Stimulated activated CD8-positive, alpha-beta memory T cell treated with anti-CD3 and anti-CD28 coated beads, Interleukin-7, amount 100 ng/mL, for 1 hour (primary cell): Measurements from ENCODE around the gene SPINDOC.
"Not testable (repeated sequence)": the region's sequence is repeated elsewhere in the genome, so short reads cannot be mapped to it uniquely, and the experiment has no call there.

Experiments used
- DNase-seq, 2 donors: peaks; one replicate each; pipeline ENCODE4 v3.0.0-alpha.2; 2020; ENCODE audit warnings: low read depth in 2 of 2

Gene SPINDOC

GRCh38 chr11:63785823-63786222, 27.4 kb upstream of the SPINDOC start:
- DNase-seq: no peak

GRCh38 chr11:63791495-63792167, 21.6 kb upstream of the SPINDOC start:
- no peak for DNase-seq

- no peak for DNase-seq
These were observed 20.1 kb upstream of the SPINDOC start for GRCh38 chr11:63793161-63793560.

- no peak for DNase-seq
These were observed 18.2 kb upstream of the SPINDOC start for GRCh38 chr11:63795066-63795465.

DNA sequence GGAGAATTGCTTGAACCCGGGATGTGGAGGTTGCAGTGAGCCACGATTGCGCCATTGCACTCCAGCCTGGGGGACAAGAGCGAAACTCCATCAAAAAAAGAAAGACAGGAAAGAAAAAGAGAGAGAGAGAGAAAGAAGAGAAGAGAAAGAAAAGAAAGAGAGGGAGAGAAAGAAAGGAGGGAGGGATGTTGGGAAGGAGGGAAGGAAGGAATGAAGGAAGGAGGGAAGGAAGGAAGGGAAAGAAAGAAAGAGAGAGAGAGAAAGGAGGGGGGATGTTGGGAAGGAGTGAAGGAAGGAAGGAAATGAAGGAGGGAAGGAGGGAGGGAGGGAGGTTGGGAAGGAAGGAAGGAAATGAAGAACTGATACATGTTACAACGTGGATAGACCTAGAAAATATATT, 12.3 kb upstream of the SPINDOC start:
- no peak for DNase-seq

- DNase-seq: no peak
These were observed 10.4 kb upstream of the SPINDOC start for GRCh38 chr11:63802637-63803414.

DNA sequence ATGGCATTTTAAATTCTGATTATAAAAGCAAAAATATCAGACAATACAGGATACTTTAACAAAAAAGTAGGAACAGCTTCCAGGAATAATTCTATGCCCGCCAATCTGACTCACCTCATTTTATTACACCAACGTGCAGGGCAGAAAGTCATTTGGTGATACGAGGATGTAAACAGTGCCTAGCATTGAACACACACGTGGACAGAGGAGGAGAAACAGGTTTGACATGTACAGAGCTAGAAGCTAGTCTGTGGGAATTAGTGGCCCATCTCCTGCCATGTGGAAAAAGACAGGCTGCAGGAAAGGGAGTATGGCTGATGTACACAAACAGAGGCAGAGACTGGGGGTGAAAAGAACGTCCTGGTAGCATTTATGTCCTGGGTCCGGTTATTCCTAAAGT, 9.0 kb upstream of the SPINDOC start:
- no peak for DNase-seq

DNA sequence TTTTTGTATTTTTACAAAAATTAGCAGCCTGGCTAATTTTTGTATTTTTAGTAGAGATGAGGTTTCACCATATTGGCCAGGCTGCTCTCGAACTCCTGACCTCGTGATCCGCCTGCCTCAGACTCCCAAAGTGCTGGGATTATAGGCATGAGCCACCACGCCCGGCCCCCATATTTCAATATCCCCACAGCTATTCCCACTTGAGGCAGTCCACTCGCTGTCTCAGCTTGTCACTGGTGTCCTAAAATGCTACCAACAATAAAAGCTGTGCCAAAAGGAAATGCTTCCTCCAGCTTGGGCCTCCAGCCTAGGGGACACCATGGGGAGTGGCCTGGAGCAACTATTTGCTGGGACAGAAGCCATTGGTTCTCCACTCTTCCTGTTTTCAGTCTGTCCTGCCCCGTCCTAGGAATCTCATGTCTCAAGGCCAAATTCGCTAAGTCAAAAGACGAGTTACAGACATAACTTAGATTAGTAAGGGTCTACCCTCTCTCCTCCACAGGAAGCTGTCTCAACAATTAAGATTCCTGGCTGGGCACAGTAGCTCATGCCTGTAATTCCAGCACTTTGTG, 7.3 kb upstream of the SPINDOC start:
- DNase-seq: no peak

- DNase-seq: not testable (repeated sequence)
These were observed 2.9 kb upstream of the SPINDOC start for GRCh38 chr11:63810383-63810782.

DNA sequence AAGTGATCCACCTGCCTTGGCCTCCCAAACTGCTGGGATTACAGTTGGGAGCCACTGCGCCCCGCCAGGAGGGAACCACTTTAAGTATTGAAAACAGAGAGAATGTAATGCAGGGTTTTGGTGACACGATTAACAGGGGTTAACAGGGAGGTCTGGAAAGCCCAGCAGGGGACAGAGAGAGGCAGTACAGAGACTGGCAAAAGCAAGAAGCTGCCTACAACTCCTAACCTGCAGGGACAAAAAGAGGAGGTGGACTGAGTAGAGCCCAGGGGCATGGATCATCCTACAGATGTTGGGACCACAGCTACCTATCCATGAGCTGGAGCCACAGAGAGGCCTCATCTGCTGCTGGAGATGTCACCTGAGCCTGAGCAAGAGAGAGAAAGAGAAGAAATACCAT, 1.7 kb upstream of the SPINDOC start:
- no peak for DNase-seq

GRCh38 chr11:63813563-63814382, 517 bp downstream of the SPINDOC start:
- no peak for DNase-seq

DNA sequence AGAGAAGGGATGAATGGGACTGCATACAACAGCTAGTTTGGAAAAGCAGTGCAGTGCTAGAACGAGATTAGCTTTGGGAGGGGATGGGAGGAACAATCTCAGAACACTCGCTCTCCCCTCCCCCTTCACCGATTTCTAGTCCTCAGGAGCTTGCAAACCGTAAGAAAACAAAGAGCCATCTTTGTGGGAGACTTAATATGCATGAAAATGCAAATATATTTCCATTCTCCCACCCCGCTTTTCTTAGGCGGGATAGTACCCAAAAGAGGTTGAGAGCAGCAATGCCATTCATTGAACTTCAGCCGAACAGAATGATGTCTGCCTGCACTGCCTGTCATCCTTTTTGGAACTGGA, 1.1 kb downstream of the SPINDOC start:
- no peak for DNase-seq

GRCh38 chr11:63816166-63816565, 2.9 kb downstream of the SPINDOC start:
- no peak for DNase-seq

DNA sequence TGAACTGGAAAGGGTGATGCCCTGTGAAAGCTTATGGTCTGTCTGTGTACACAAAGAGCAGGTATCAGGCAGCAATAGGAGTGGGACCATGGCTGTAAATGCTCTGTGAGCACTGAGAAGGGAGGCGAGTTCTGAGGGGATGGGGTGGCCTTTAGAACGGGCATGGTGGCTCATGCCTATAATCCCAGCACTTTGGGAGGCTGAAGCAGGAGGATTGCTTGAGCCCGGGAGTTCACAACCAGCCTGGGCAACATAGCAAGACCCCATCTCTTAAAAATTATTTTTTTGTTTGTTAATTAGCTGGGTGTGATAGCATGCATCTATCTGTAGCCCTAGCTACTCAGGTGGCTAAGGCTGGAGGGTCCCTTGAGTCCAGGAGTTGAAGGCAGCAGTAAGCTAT, 3.5 kb downstream of the SPINDOC start:
- DNase-seq: no peak

GRCh38 chr11:63817758-63818498, 4.7 kb downstream of the SPINDOC start:
- DNase-seq: no peak

GRCh38 chr11:63818609-63819008, 5.4 kb downstream of the SPINDOC start:
- no peak for DNase-seq

- no peak for DNase-seq
These were observed 8.2 kb downstream of the SPINDOC start for GRCh38 chr11:63821411-63821810.

DNA sequence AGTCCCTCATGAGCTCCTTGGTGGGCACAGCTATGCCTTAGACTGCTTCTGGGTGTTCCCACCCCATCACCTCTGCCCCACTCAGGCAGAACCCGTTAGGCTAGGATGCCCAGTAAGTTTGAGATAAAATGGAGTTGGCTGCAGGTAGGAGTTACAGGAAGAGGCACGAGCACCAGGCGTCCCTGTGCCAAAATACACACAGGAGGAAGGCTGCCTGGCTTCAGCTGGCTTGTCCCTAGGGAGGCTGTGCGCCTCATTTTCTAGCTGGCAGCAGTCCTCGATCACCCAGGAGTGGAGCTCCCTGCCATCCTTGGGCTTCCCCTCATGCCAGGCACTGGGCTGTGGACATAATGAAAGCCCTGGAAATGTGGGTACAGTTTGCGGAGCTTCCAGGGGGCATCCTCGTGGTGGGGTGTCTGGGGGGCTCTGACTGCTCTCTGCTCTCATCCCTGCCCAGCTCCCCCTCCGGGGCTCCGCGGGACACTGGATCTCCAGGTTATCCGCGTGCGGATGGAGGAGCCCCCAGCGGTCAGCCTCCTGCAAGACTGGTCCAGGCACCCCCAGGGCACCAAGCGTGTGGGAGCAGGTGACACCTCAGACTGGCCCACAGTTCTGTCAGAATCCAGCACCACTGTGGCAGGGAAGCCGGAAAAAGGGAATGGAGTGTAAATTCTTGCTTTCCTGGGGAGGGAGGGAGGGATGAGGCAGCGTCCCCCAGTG, 13.4 kb downstream of the SPINDOC start:
- DNase-seq: no peak

- no peak for DNase-seq
These were observed 16.7 kb downstream of the SPINDOC start for GRCh38 chr11:63829823-63830489.

- DNase-seq: no peak
These were observed 18.1 kb downstream of the SPINDOC start for GRCh38 chr11:63831326-63831725.
